NT2/D1 (cell line): ENCODE results near the gene PDS5B.
"Not testable (repeated sequence)": the region's sequence is repeated elsewhere in the genome, so short reads cannot be mapped to it uniquely, and the experiment has no call there.

ENCODE experiments used
- DNase-seq: peaks from one replicate; pipeline ENCODE4 v3.0.0-alpha.2; 2011; ENCODE audit warnings: low read depth, low spot score
- H3K27me3 ChIP-seq: 2 replicates; pipeline ENCODE4 v1.6.0; 2011; ENCODE audit warnings: mild to moderate bottlenecking; ENCODE audit not compliant: insufficient read length, insufficient read depth
- H3K36me3 ChIP-seq: 2 replicates; pipeline ENCODE4 v1.6.1; 2011; ENCODE audit warnings: mild to moderate bottlenecking, low read length, mixed read lengths; ENCODE audit not compliant: insufficient read depth, insufficient read length
- H3K4me1 ChIP-seq: 2 replicates; pipeline ENCODE4 v1.5.1; 2011; ENCODE audit not compliant: insufficient read depth, insufficient read length
- H3K4me3 ChIP-seq: 2 replicates; pipeline ENCODE4 v1.5.1; 2011; ENCODE audit warnings: low read depth; ENCODE audit not compliant: insufficient read length
- H3K9ac ChIP-seq: 2 replicates; pipeline ENCODE4 v1.6.0; 2011; ENCODE audit warnings: low read depth; ENCODE audit not compliant: insufficient read length
- H3K9me3 ChIP-seq: 2 replicates; pipeline ENCODE4 v1.5.1; 2011; ENCODE audit warnings: mild to moderate bottlenecking, low read length; ENCODE audit not compliant: insufficient read depth
- SUZ12 ChIP-seq: IDR thresholded peaks from 2 replicates; pipeline ENCODE4 v1.6.1; 2011; ENCODE audit not compliant: insufficient read length, insufficient read depth; ENCODE audit errors: extremely low read depth
- YY1 ChIP-seq: IDR thresholded peaks from 2 replicates; pipeline ENCODE4 v1.6.1; 2011; ENCODE audit not compliant: insufficient read length, insufficient read depth
- ZNF274 ChIP-seq: IDR thresholded peaks from 2 replicates; pipeline ENCODE4 v1.6.1; 2011; ENCODE audit warnings: mild to moderate bottlenecking, low read depth, low read length

PDS5B gene

GRCh38 chr13:32825481-32825880 lies 239.2 kb downstream of the PDS5B start:
- no peaks in the 10 kb centered on the region for H3K27me3 ChIP-seq
- H3K9ac ChIP-seq: no peak overlapping the region
- no peak overlapping the region for H3K4me3 ChIP-seq
- peaks cover 5% of the 10 kb centered on the region for H3K4me1 ChIP-seq
- TF ChIP-seq SUZ12 (no peak), YY1 (no peak), ZNF274 (no peak)
- DNase-seq: no peak
- H3K36me3 ChIP-seq: no peaks in the 10 kb centered on the region
- no peaks in the 10 kb centered on the region for H3K9me3 ChIP-seq

- H3K9me3 ChIP-seq, H3K27me3 ChIP-seq, H3K9ac ChIP-seq, H3K36me3 ChIP-seq, H3K4me1 ChIP-seq, DNase-seq, H3K4me3 ChIP-seq: not testable (repeated sequence)
These were observed 240.1 kb downstream of the PDS5B start for GRCh38 chr13:32826372-32826771.
